Osteocyte (in vitro differentiated cells): Measurements from ENCODE around the gene NOVA2. TPM values are rescaled to one million over a fixed set of nuclear protein-coding genes. Genes with fewer than 3 reads are reported as not detected.
"Not testable (repeated sequence)": the region's sequence is repeated elsewhere in the genome, so short reads cannot be mapped to it uniquely, and the experiment has no call there.

Experiments used
- DNase-seq: peaks from one replicate; pipeline ENCODE4 v3.0.0; 2021; ENCODE audit warnings: mixed read lengths; ENCODE audit not compliant: unreplicated experiment; ENCODE audit errors: extremely low spot score
- H3K27ac Mint-ChIP-seq: one replicate; pipeline ENCODE4 v1.8.0; 2021; ENCODE audit warnings: mild to moderate bottlenecking, mixed read lengths; ENCODE audit not compliant: unreplicated experiment
- H3K27me3 Mint-ChIP-seq: one replicate; pipeline ENCODE4 v1.8.0; 2021; ENCODE audit warnings: mixed read lengths; ENCODE audit not compliant: unreplicated experiment
- H3K36me3 Mint-ChIP-seq: one replicate; pipeline ENCODE4 v1.8.0; 2021; ENCODE audit warnings: mixed read lengths; ENCODE audit not compliant: unreplicated experiment
- H3K4me1 Mint-ChIP-seq: one replicate; pipeline ENCODE4 v1.8.0; 2021; ENCODE audit warnings: mixed read lengths; ENCODE audit not compliant: unreplicated experiment
- H3K4me3 Mint-ChIP-seq: one replicate; pipeline ENCODE4 v1.8.0; 2021; ENCODE audit warnings: mild to moderate bottlenecking, moderate library complexity, mixed read lengths; ENCODE audit not compliant: unreplicated experiment
- H3K9me3 Mint-ChIP-seq: one replicate; pipeline ENCODE4 v1.8.0; 2021; ENCODE audit warnings: mixed read lengths; ENCODE audit not compliant: unreplicated experiment
- total RNA-seq: library from RNA; stranded (reverse); gene quantifications from 2 replicates; pipeline ENCODE4 v1.2.1, GENCODE V29; 2021
- TF ChIP-seq, protein P1 (sequence below): fragments of 200-600 bp; sonication (generic); IDR thresholded peaks from 2 replicates; pipeline ENCODE4 v1.5.0; 2021; ENCODE audit warnings: antibody characterized with exemption, mild to moderate bottlenecking, moderate library complexity

NOVA2 gene
- total RNA-seq, 1 donor from 2014 or later = not detected

DNA sequence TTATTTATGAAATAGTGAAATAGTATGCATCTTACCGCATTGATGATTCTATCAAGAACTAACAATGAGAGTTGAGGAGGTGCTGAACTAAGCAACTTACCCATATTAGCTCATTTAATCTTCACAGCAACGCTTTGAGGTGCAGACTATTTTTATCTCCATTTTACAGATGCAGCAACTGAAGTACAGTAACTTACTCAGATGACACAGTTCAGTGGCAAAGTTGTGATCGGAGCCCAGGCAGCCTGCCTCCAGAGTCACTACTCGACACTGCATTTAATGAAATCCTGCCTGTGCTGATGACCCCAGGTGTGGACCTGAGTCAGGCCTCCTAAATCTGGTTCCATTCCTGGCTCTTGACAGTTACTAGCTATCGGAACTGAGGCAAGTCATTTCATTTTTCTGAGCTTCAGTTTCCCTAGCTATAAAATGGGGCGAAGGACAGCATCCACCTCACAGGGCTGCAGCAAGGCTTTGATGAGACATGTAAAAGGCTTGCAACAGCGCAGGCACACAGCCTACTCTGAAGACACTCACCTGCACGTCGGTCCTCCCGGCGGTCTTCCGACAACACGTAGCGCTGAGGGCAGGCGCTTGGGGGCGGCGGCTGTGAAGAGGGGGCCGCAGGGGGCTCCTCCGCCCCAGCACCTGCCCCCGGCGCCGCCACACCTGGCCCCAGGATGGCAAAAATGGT is 72.8 kb downstream of the NOVA2 start:
- TF ChIP-seq, protein P1, sequence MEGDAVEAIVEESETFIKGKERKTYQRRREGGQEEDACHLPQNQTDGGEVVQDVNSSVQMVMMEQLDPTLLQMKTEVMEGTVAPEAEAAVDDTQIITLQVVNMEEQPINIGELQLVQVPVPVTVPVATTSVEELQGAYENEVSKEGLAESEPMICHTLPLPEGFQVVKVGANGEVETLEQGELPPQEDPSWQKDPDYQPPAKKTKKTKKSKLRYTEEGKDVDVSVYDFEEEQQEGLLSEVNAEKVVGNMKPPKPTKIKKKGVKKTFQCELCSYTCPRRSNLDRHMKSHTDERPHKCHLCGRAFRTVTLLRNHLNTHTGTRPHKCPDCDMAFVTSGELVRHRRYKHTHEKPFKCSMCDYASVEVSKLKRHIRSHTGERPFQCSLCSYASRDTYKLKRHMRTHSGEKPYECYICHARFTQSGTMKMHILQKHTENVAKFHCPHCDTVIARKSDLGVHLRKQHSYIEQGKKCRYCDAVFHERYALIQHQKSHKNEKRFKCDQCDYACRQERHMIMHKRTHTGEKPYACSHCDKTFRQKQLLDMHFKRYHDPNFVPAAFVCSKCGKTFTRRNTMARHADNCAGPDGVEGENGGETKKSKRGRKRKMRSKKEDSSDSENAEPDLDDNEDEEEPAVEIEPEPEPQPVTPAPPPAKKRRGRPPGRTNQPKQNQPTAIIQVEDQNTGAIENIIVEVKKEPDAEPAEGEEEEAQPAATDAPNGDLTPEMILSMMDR = no peak
- Mint-ChIP-seq H3K4me1 (peaks cover 12% of the 10 kb centered on the region), H3K36me3 (peaks cover 10% of the 10 kb centered on the region), H3K27me3 (no peaks in the 10 kb centered on the region), H3K9me3 (no peaks in the 10 kb centered on the region), H3K27ac (no peak overlapping the region), H3K4me3 (peak overlapping the region; percentile 67)
- DNase-seq = no peak

DNA sequence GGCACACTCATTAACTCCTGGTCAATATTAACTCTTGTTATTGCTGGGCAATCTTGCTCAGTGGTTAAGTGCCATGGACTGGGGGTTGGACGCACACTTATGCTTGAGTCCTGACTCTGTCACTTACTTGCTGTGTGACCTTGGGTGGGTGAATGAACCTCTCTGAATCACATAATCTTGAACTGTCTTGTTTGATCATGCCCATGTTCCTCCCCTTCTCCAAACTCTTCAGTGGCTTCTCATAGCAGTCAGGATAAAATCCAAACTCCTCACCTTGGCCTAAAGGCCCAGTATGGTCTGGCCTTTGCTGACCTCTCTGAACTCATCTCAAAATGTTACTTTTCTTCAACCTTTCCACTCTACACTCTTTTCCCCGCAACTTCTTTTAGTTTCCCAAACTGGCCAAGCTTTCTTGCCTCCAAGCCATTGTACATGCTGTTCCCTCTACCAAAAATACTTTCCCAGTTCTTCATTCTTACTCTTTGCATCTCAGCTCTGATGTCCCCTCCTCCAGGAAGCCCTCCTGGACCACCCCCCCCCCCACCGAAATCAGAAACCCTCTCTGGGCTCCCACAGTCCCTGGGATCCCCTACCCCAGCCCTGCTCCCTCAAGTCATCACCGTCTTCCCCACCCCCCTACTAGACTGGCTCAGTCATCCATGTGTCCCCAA is 73.6 kb downstream of the NOVA2 start:
- Mint-ChIP-seq H3K27ac (no peak overlapping the region), H3K36me3 (peaks cover 15% of the 10 kb centered on the region), H3K9me3 (no peaks in the 10 kb centered on the region), H3K4me3 (peak overlapping the region; percentile 67), H3K27me3 (no peaks in the 10 kb centered on the region), H3K4me1 (peaks cover 12% of the 10 kb centered on the region)
- DNase-seq = no peak
- TF ChIP-seq, protein P1 = no peak

DNA sequence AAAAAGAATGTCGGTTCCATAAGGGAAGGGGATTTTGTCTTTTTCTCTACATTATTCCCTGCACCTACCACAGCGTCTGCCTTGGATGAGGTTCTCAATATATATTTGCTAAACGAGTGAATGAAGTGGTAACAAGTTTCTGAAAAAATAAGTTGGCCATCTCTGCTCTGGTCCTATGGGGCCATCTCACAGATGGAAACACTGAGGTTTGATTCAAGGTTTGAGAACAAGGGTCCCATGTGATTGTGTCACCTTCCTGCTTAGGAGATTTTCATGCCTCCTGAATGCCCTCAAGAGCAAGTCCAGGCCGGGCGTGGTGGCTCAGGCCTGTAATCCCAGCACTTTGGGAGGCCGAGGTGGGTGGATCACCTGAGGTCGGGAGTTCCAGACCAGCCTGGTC is 74.4 kb downstream of the NOVA2 start:
- TF ChIP-seq, protein P1 = no peak
- Mint-ChIP-seq H3K9me3 (no peaks in the 10 kb centered on the region), H3K27ac (no peak overlapping the region), H3K27me3 (no peaks in the 10 kb centered on the region), H3K4me1 (peaks cover 12% of the 10 kb centered on the region), H3K4me3 (no peak overlapping the region), H3K36me3 (peaks cover 18% of the 10 kb centered on the region)
- DNase-seq = no peak

DNA sequence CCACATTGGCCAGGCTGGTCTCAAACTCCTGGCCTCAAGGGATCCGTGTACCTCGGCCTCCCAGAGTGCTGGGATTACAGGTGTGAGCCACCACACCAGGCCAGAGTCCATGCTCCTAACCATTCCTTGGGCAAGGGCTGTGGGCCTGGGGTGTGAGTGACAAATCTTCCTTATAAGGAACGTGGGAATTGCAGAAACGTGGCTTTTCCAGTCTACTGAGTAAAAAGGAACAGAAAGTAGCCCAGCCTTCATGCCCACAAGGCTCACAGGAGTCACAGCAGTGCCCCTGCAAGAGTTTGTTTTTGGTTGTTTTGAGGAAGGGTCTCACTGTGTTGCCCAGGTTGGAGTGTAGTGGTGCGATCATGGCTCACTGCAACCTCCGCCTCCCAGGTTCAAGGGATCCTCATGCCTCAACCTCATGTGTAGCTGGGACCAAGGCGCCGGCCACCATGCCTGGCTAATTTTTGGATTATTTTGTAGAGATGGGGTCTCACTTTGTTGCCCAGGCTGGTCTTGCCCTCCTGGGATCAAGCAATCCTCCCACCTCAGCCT is 76.3 kb downstream of the NOVA2 start:
- no peak overlapping the region for H3K4me3 Mint-ChIP-seq
- peaks cover 18% of the 10 kb centered on the region for H3K36me3 Mint-ChIP-seq
- TF ChIP-seq, protein P1 = no peak
- H3K9me3 Mint-ChIP-seq = no peaks in the 10 kb centered on the region
- peaks cover 10% of the 10 kb centered on the region for H3K4me1 Mint-ChIP-seq
- H3K27me3 Mint-ChIP-seq = no peaks in the 10 kb centered on the region
- H3K27ac Mint-ChIP-seq = no peak overlapping the region
- no peak for DNase-seq

DNA sequence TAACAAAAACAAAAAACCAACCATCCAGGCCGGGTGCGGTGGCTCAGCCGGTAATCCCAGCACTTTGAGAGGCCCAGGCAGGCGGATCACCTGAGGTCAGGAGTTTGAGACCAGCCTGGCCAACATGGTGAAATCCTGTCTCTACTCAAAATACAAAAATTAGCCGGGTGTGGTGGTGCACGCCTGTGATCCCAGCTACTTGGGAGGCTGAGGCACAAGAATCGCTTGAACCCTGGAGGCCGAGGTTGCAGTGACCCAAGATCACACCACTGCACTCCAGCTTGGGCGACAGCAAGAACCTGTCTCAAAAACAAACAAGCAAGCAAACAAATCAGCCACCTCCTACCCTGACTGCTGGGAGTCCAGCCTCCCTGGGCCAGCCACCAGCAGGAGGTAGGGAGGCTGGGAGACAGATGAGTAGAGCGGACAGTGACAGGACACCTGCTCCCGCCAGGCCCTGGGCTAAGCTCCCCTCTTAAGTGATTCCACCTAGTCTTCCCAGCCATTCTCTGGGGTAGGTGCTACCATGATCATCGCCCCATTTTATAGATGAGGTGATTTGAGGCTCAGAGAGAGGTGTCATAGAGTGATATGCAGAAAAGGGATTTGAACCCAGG is 77.6 kb downstream of the NOVA2 start:
- H3K27me3 Mint-ChIP-seq, H3K9me3 Mint-ChIP-seq, DNase-seq, H3K4me3 Mint-ChIP-seq, H3K4me1 Mint-ChIP-seq, H3K27ac Mint-ChIP-seq: not testable (repeated sequence)
- H3K36me3 Mint-ChIP-seq = peaks cover 18% of the 10 kb centered on the region
